GM12865 (cell line): Measurements from ENCODE around the gene DEPDC5.

Experiments
- DNase-seq: peaks from one replicate; pipeline ENCODE4 v3.0.0; 2010; ENCODE audit warnings: low read depth
- H3K4me3 ChIP-seq: 2 replicates; pipeline ENCODE4 v1.5.1; 2011; ENCODE audit warnings: mild to moderate bottlenecking, low read depth, low read length, control low read depth
- CTCF ChIP-seq: IDR thresholded peaks from 2 replicates; pipeline ENCODE4 v1.5.1; 2011; ENCODE audit warnings: low read length, control low read depth, low read depth, inconsistent platforms; ENCODE audit not compliant: insufficient read depth; ENCODE audit errors: missing control alignments

Gene DEPDC5

DNA sequence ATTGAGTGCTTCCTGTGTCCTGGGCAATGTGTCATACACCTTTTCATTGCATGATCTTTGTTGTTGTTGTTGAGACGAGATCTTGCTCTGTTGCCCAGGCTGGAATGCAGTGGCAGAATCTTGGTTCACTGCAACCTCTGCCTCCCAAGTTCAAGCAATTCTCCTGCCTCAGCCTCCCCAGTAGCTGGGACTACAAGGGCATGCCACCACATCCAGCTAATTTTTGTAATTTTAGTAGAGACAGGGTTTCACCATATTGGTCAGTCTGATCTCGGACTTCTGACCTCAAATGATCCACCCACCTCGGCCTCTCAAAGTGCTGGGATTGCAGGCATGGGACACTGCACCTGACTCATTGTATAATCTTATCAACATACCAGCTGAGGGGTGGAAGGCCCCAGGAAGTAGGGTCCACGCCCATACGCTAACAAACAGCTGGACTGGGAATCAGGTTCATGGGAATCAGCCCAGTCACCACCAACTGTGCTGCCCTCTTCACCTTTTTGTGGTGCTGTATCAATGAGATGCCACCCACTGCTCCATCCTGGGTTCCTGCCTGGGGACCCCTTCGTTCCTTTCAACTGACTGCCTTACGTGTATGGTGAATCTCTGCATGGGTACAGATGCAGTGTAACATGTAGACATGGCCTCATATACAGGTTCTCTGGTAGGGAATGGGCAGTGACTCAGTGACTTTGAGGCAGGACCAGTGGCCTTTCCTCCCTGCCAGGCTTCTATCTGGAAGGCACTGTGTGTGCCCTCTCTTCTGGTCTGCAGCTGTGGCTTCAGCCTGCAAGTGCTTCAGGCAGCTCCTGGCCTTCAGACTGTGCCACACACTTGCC lies 158.0 kb downstream of the DEPDC5 start:
- no peak for TF ChIP-seq CTCF
- no peak overlapping the region for H3K4me3 ChIP-seq
- DNase-seq = no peak

- no peak overlapping the region for H3K4me3 ChIP-seq
- no peak for TF ChIP-seq CTCF
Observed at GRCh38 chr22:31912407-31912743, 158.6 kb downstream of the DEPDC5 start.

GRCh38 chr22:31915586-31915985 lies 161.8 kb downstream of the DEPDC5 start:
- no peak for TF ChIP-seq CTCF
- no peak for DNase-seq
- no peak overlapping the region for H3K4me3 ChIP-seq

More at GRCh38 chr22:31912407-31912743, 158.6 kb downstream of the DEPDC5 start:
- no peak for DNase-seq

DNA sequence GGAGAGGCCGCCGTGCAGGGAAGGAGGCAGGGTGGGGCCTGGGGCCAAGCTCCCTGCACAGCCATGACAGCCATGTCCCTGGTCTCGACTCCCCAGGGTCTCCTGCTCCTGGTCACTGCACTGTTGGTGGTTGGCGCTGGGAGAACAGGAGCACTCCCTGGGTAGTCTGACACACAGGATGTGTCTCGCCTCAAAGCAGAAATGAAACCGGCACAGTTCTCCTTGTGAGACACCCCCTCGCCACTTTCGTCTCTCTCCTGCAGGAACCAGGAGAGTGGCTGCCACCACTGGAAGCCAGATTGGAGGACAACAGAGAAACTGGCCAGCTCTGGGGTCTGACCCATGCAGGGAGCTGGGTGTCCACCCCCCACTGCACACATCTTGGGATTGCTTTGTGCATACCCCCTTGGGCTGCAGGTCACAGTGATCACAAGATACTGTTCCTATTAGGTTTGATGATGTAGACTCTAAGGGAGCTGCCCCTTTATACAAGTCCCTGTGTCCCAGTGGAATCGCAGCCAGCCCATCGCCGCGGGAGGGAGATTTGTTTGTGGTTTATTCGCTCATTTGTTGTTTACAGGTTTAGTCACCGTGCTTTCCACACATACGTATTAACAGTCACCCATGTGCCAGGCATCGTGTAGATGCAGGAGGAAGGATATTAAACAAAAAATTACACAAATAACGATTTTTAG lies 163.6 kb downstream of the DEPDC5 start:
- H3K4me3 ChIP-seq = no peak overlapping the region; the same call in 1 of the 2 replicates
- peak; percentile 65 for DNase-seq
- no peak for TF ChIP-seq CTCF

GRCh38 chr22:31919730-31920129 lies 165.9 kb downstream of the DEPDC5 start:
- no peak overlapping the region for H3K4me3 ChIP-seq
- no peak for TF ChIP-seq CTCF
- no peak for DNase-seq

- no peak for TF ChIP-seq CTCF
- no peak for DNase-seq
- no peak overlapping the region for H3K4me3 ChIP-seq
Observed at GRCh38 chr22:31920306-31920705, 166.5 kb downstream of the DEPDC5 start.

DNA sequence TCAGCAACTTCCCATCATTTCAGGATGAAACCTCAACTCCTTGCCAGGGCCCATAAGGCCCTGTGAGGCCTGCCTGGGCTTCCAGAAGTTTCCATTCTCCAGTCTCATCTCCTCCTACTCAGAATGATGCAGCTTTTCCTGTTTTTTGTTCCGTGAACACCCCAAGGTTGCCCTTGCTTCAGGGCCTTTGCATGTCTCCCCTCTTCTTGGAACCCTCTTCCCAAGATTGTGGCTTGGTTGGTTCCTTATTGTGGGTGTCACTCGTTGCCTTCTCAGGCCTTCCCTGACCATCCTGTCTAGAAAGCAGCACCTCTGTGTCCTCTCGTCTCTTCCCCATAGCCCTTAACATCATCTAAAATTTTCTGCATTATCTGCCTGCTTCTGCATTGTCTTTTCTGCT lies 167.3 kb downstream of the DEPDC5 start:
- no peak overlapping the region for H3K4me3 ChIP-seq
- DNase-seq = no peak
- TF ChIP-seq CTCF = no peak
